NCI-H1105 treated with DMSO at 0.1 percent for 48 hours (cell line): ENCODE results near the gene SNTN.

ENCODE experiments used
- DNase-seq: peaks from one replicate; lab custom pipeline; 2025; lab: John Stamatoyannopoulos, UW

The SNTN gene

GRCh38 chr3:63674586-63674985, 22.1 kb downstream of the SNTN start:
- DNase-seq = peak; percentile 30

GRCh38 chr3:63679186-63679585, 26.7 kb downstream of the SNTN start:
- DNase-seq = no peak

GRCh38 chr3:63684081-63684480, 31.6 kb downstream of the SNTN start:
- DNase-seq = no peak

- no peak for DNase-seq
These were observed 32.9 kb downstream of the SNTN start for GRCh38 chr3:63685340-63685739.

- no peak for DNase-seq
These were observed 35.1 kb downstream of the SNTN start for GRCh38 chr3:63687278-63688225.

- DNase-seq = no peak
These were observed 36.8 kb downstream of the SNTN start for GRCh38 chr3:63689285-63689684.

DNA sequence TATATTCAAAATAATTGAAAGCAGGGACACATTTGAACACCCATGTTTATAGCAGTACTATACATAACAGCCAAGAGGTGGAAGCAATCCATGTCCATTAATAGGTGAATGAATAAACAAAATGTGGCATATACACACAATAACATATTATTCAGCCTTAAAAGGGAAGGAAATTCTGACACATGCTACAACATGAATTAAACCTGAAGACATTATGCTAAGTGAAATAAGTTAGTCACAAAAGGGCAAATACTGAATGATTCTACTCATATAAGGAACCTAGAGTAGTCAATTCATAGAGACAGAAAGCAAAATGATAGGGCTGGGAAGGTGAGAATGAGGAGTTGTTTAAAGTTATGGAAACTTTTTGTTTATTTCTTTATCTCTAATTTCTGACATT, 40.9 kb downstream of the SNTN start:
- DNase-seq = no peak

- no peak for DNase-seq
These were observed 52.7 kb downstream of the SNTN start for GRCh38 chr3:63705092-63705645.

- no peak for DNase-seq
These were observed 54.0 kb downstream of the SNTN start for GRCh38 chr3:63706321-63707085.

GRCh38 chr3:63707731-63708130, 55.3 kb downstream of the SNTN start:
- DNase-seq = no peak

- DNase-seq = no peak
These were observed 57.1 kb downstream of the SNTN start for GRCh38 chr3:63709576-63709975.
